ENCODE data around the gene LMBRD2. TPM values are rescaled to one million over a fixed set of nuclear protein-coding genes. Genes with fewer than 3 reads are reported as not detected.

Gene LMBRD2
- polyA plus RNA-seq, 1 donor (not counting 4 experiments of a cell fraction or from before 2014, with no cell fraction given): 4.7 TPM

- peaks cover 7 to 18% of the 10 kb centered on the region in 2 experiments for H3K36me3 ChIP-seq (ENCODE audit: control insufficient read depth in 2 of 2, extremely low read depth in 1 of 2, insufficient read depth in 2 of 2, low read length in 2 of 2)
- peak overlapping the region; percentile 38 for H3K27ac ChIP-seq (ENCODE audit: control insufficient read depth, insufficient read depth, low read length)
- H3K4me1 ChIP-seq (ENCODE audit: control insufficient read depth, extremely low read depth, insufficient read depth, low read length): peaks cover 30% of the 10 kb centered on the region
- no peak overlapping the region for H3K4me3 ChIP-seq (ENCODE audit: control insufficient read depth in 2 of 3, extremely low read depth in 1 of 3, insufficient read depth in 2 of 3, low read depth in 1 of 3, low read length in 3 of 3)
- FAIRE-seq (no peak), DNase-seq (ENCODE audit: low read depth, low spot score) (no peak)
- dilution Hi-C loops (cut with MboI; ENCODE audit: extremely low pct_ligation_motif_present, low sequenced_read_pairs): no loop called here
- peak overlapping the region; percentile 43 for H3K4me2 ChIP-seq (ENCODE audit: control insufficient read depth, extremely low read depth, insufficient read depth, low read depth, low read length)
- no peaks in the 10 kb centered on the region for H3K9me3 ChIP-seq (ENCODE audit: control insufficient read depth, low read depth, low read length)
- no peak overlapping the region for H2AFZ ChIP-seq (ENCODE audit: control insufficient read depth, low read length)
- no peaks in the 10 kb centered on the region for H4K20me1 ChIP-seq (ENCODE audit: control insufficient read depth, extremely low read depth, insufficient read depth, low read length)
- no peaks in the 10 kb centered on the region for H3K27me3 ChIP-seq (ENCODE audit: control insufficient read depth, extremely low read depth, insufficient read depth, low read length)
- H3K79me2 ChIP-seq (ENCODE audit: control insufficient read depth, insufficient read depth, low read length): peaks cover 52% of the 10 kb centered on the region
- TF ChIP-seq CTCF (optimal IDR thresholded peaks at IDR 0.05 in 1 of 3, IDR thresholded peaks at IDR 0.05 in 1 of 3, conservative IDR thresholded peaks at IDR 0.05 in 1 of 3; ENCODE audit: extremely low read depth in 1 of 3, insufficient read depth in 2 of 3, low read length in 3 of 3): no peak
- TF ChIP-seq EZH2 (IDR thresholded peaks at IDR 0.05; ENCODE audit: low read length): no peak
- no peak overlapping the region for H3K9ac ChIP-seq (ENCODE audit: control insufficient read depth, extremely low read depth, insufficient read depth, low read length)
- no peaks in the 10 kb centered on the region for H3K9me1 ChIP-seq (ENCODE audit: control insufficient read depth, extremely low read depth, insufficient read depth, low read length)
These were observed 3.6 kb upstream of the LMBRD2 start for GRCh38 chr5:36155291-36155690.

- H3K4me2 ChIP-seq (ENCODE audit: control insufficient read depth, extremely low read depth, insufficient read depth, low read depth, low read length): peak overlapping the region; percentile 95
- FAIRE-seq (no peak), DNase-seq (ENCODE audit: low read depth, low spot score) (no peak)
- no peak overlapping the region for H3K9ac ChIP-seq (ENCODE audit: control insufficient read depth, extremely low read depth, insufficient read depth, low read length)
- dilution Hi-C loops (cut with MboI; ENCODE audit: extremely low pct_ligation_motif_present, low sequenced_read_pairs): no loop called here
- peak overlapping the region in 2 of 3 experiments; percentile 65 to 72 for H3K4me3 ChIP-seq (ENCODE audit: control insufficient read depth in 2 of 3, extremely low read depth in 1 of 3, insufficient read depth in 2 of 3, low read depth in 1 of 3, low read length in 3 of 3)
- H2AFZ ChIP-seq (ENCODE audit: control insufficient read depth, low read length): no peak overlapping the region
- no peak overlapping the region for H3K27ac ChIP-seq (ENCODE audit: control insufficient read depth, insufficient read depth, low read length)
- peaks cover 44% of the 10 kb centered on the region for H3K79me2 ChIP-seq (ENCODE audit: control insufficient read depth, insufficient read depth, low read length)
- H3K36me3 ChIP-seq (ENCODE audit: control insufficient read depth in 2 of 2, extremely low read depth in 1 of 2, insufficient read depth in 2 of 2, low read length in 2 of 2): peaks cover 0 to 8% of the 10 kb centered on the region in 2 experiments
- peaks cover 30% of the 10 kb centered on the region for H3K4me1 ChIP-seq (ENCODE audit: control insufficient read depth, extremely low read depth, insufficient read depth, low read length)
- no peaks in the 10 kb centered on the region for H3K9me3 ChIP-seq (ENCODE audit: control insufficient read depth, low read depth, low read length)
- TF ChIP-seq EZH2 (IDR thresholded peaks at IDR 0.05; ENCODE audit: low read length) (no peak), CTCF (optimal IDR thresholded peaks at IDR 0.05 in 1 of 3, IDR thresholded peaks at IDR 0.05 in 1 of 3, conservative IDR thresholded peaks at IDR 0.05 in 1 of 3; ENCODE audit: extremely low read depth in 1 of 3, insufficient read depth in 2 of 3, low read length in 3 of 3) (no peak)
- no peaks in the 10 kb centered on the region for H4K20me1 ChIP-seq (ENCODE audit: control insufficient read depth, extremely low read depth, insufficient read depth, low read length)
- H3K9me1 ChIP-seq (ENCODE audit: control insufficient read depth, extremely low read depth, insufficient read depth, low read length): no peaks in the 10 kb centered on the region
- H3K27me3 ChIP-seq (ENCODE audit: control insufficient read depth, extremely low read depth, insufficient read depth, low read length): no peaks in the 10 kb centered on the region
These were observed 2.0 kb upstream of the LMBRD2 start for GRCh38 chr5:36153726-36154125.

Measured in keratinocyte (primary cell).